HEK293 (cell line): Measurements from ENCODE around the gene GPC2.

Experiments used
- GLIS1 ChIP-seq: fragments of 450-650 bp; formaldehyde crosslinking; IDR thresholded peaks from 2 replicates; pipeline ENCODE4 v1.5.1; 2016; ENCODE audit warnings: missing biosample characterization, missing genetic modification characterization
- KLF8 ChIP-seq: fragments of 450-650 bp; formaldehyde crosslinking; IDR thresholded peaks from 2 replicates; pipeline ENCODE4 v1.5.1; 2016; ENCODE audit warnings: missing biosample characterization, missing genetic modification characterization
- MEIS1 ChIP-seq: sonication (generic); formaldehyde crosslinking; IDR thresholded peaks from 2 replicates; pipeline ENCODE4 v1.8.1; 2022; ENCODE audit warnings: missing genetic modification reagents, mild to moderate bottlenecking, borderline replicate concordance
- PRDM1 ChIP-seq: fragments of 450-650 bp; formaldehyde crosslinking; IDR thresholded peaks from 2 replicates; pipeline ENCODE4; 2016; ENCODE audit warnings: missing biosample characterization, missing genetic modification characterization
- SP2 ChIP-seq: fragments of 450-650 bp; formaldehyde crosslinking; IDR thresholded peaks from 2 replicates; pipeline ENCODE4 v1.5.1; 2016; ENCODE audit warnings: missing biosample characterization, missing genetic modification characterization
- TCF7L2 ChIP-seq: IDR thresholded peaks from 2 replicates; pipeline ENCODE4 v1.6.1; 2011; ENCODE audit warnings: low read depth, mild to moderate bottlenecking, inconsistent platforms, low read length, moderate library complexity, borderline replicate concordance
- ZBTB17 ChIP-seq: fragments of 450-650 bp; formaldehyde crosslinking; IDR thresholded peaks from 2 replicates; pipeline ENCODE4 v1.5.1; 2016; ENCODE audit warnings: missing biosample characterization, missing genetic modification characterization
- ZEB2 ChIP-seq: fragments of 450-650 bp; formaldehyde crosslinking; IDR thresholded peaks from 2 replicates; pipeline ENCODE4 v1.5.1; 2016; ENCODE audit warnings: missing biosample characterization, missing genetic modification characterization
- ZFHX2 ChIP-seq: fragments of 450-650 bp; formaldehyde crosslinking; conservative IDR thresholded peaks from 2 replicates; pipeline ENCODE4 v1.5.1; 2016; ENCODE audit warnings: missing biosample characterization, missing genetic modification characterization
- ZFP69B ChIP-seq: fragments of 450-650 bp; formaldehyde crosslinking; IDR thresholded peaks from 2 replicates; pipeline ENCODE4 v1.5.1; 2016; ENCODE audit warnings: missing biosample characterization, missing genetic modification characterization
- ZNF140 ChIP-seq: fragments of 450-650 bp; formaldehyde crosslinking; IDR thresholded peaks from 2 replicates; pipeline ENCODE4 v1.5.1; 2016; ENCODE audit warnings: missing biosample characterization, missing genetic modification characterization
- ZNF146 ChIP-seq: fragments of 450-650 bp; formaldehyde crosslinking; IDR thresholded peaks from 2 replicates; pipeline ENCODE4 v1.5.1; 2016; ENCODE audit warnings: missing biosample characterization, missing genetic modification characterization
- ZNF16 ChIP-seq: fragments of 450-650 bp; formaldehyde crosslinking; IDR thresholded peaks from 2 replicates; pipeline ENCODE4 v1.5.1; 2016; ENCODE audit warnings: low read depth, missing biosample characterization, missing genetic modification characterization
- ZNF221 ChIP-seq: fragments of 450-650 bp; formaldehyde crosslinking; IDR thresholded peaks from 2 replicates; pipeline ENCODE4 v1.5.1; 2017; ENCODE audit warnings: missing biosample characterization, missing genetic modification characterization, borderline replicate concordance
- ZNF23 ChIP-seq: fragments of 450-650 bp; formaldehyde crosslinking; IDR thresholded peaks from 2 replicates; pipeline ENCODE4 v1.5.1; 2016; ENCODE audit warnings: missing biosample characterization, missing genetic modification characterization, borderline replicate concordance
- ZNF266 ChIP-seq: fragments of 450-650 bp; formaldehyde crosslinking; IDR thresholded peaks from 2 replicates; pipeline ENCODE4 v1.5.1; 2016; ENCODE audit warnings: missing biosample characterization, missing genetic modification characterization, low read depth
- ZNF354C ChIP-seq: fragments of 450-650 bp; formaldehyde crosslinking; IDR thresholded peaks from 2 replicates; pipeline ENCODE4 v1.5.1; 2016; ENCODE audit warnings: missing biosample characterization, missing genetic modification characterization, low read depth, borderline replicate concordance
- ZNF362 ChIP-seq: fragments of 450-650 bp; formaldehyde crosslinking; IDR thresholded peaks from 2 replicates; pipeline ENCODE4 v1.5.1; 2016; ENCODE audit warnings: missing biosample characterization, missing genetic modification characterization
- ZNF366 ChIP-seq: fragments of 450-650 bp; formaldehyde crosslinking; conservative IDR thresholded peaks from 2 replicates; pipeline ENCODE4 v1.5.1; 2016; ENCODE audit warnings: missing biosample characterization, missing genetic modification characterization
- ZNF398 ChIP-seq: fragments of 450-650 bp; formaldehyde crosslinking; IDR thresholded peaks from 2 replicates; pipeline ENCODE4 v1.5.1; 2017; ENCODE audit warnings: missing biosample characterization, missing genetic modification characterization
- ZNF423 ChIP-seq: fragments of 450-650 bp; formaldehyde crosslinking; IDR thresholded peaks from 2 replicates; pipeline ENCODE4 v1.5.1; 2016; ENCODE audit warnings: missing biosample characterization, missing genetic modification characterization
- ZNF426 ChIP-seq: fragments of 450-650 bp; formaldehyde crosslinking; IDR thresholded peaks from 2 replicates; pipeline ENCODE4 v1.5.1; 2017; ENCODE audit warnings: missing biosample characterization, missing genetic modification characterization, mild to moderate bottlenecking, inconsistent platforms, moderate library complexity
- ZNF521 ChIP-seq: fragments of 450-650 bp; formaldehyde crosslinking; IDR thresholded peaks from 2 replicates; pipeline ENCODE4 v1.5.1; 2017; ENCODE audit warnings: missing biosample characterization, mild to moderate bottlenecking, missing genetic modification characterization
- ZNF585B ChIP-seq: fragments of 450-650 bp; formaldehyde crosslinking; IDR thresholded peaks from 2 replicates; pipeline ENCODE4 v1.5.1; 2016; ENCODE audit warnings: missing biosample characterization, missing genetic modification characterization
- ZNF660 ChIP-seq: fragments of 450-650 bp; IDR thresholded peaks from 2 replicates; pipeline ENCODE4 v1.5.1; 2018; ENCODE audit warnings: missing biosample characterization, mild to moderate bottlenecking, missing genetic modification characterization
- ZNF677 ChIP-seq: fragments of 450-650 bp; IDR thresholded peaks from 2 replicates; pipeline ENCODE4 v1.5.0; 2018; ENCODE audit warnings: missing biosample characterization, mild to moderate bottlenecking, missing genetic modification characterization, moderate library complexity
- ZNF792 ChIP-seq: fragments of 450-650 bp; formaldehyde crosslinking; IDR thresholded peaks from 2 replicates; pipeline ENCODE4 v1.5.1; 2016; ENCODE audit warnings: missing biosample characterization, missing genetic modification characterization
- ZSCAN30 ChIP-seq: fragments of 450-650 bp; IDR thresholded peaks from 2 replicates; pipeline ENCODE4 v1.5.1; 2018; ENCODE audit warnings: missing biosample characterization, mild to moderate bottlenecking, missing genetic modification characterization, moderate library complexity
- ZSCAN4 ChIP-seq: fragments of 450-650 bp; formaldehyde crosslinking; IDR thresholded peaks from 2 replicates; pipeline ENCODE4 v1.5.1; 2017; ENCODE audit warnings: missing biosample characterization, missing genetic modification characterization
- TF ChIP-seq, protein P1 (sequence below): fragments of 450-650 bp; formaldehyde crosslinking; IDR thresholded peaks from 2 replicates; pipeline ENCODE4 v1.5.1; 2016; ENCODE audit warnings: missing biosample characterization, missing genetic modification characterization
- TF ChIP-seq, protein P2 (sequence below): fragments of 450-650 bp; formaldehyde crosslinking; IDR thresholded peaks from 2 replicates; pipeline ENCODE4 v1.5.1; 2016; ENCODE audit warnings: missing biosample characterization, missing genetic modification characterization
- TF ChIP-seq, protein P3 (sequence below): fragments of 450-650 bp; formaldehyde crosslinking; IDR thresholded peaks from 2 replicates; pipeline ENCODE4 v1.5.1; 2016; ENCODE audit warnings: missing biosample characterization, missing genetic modification characterization, low read depth

Gene GPC2

GRCh38 chr7:100170101-100170897 is 6.9 kb downstream of the GPC2 start (continued):
- TF ChIP-seq ZNF398 (tag by site-specific recombination) (peak; percentile 38; the same call in 1 of the 2 replicates), ZNF354C (no peak), ZNF366 (peak; percentile 87), ZFP69B (no peak), ZNF585B (tag by site-specific recombination) (no peak), ZNF660 (tag by site-specific recombination) (no peak), ZNF221 (tag by site-specific recombination) (no peak), GLIS1 (no peak), TCF7L2 (no peak), ZSCAN4 (tag by site-specific recombination) (no peak), ZNF426 (tag by site-specific recombination) (no peak), ZNF521 (no peak), ZNF423 (tag by site-specific recombination) (no peak), PRDM1 (peak; percentile 99), ZNF23 (tag by site-specific recombination) (no peak), ZNF266 (tag by site-specific recombination) (no peak), ZNF362 (tag by site-specific recombination) (no peak), ZBTB17 (peak; percentile 43; the same call in 1 of the 2 replicates), SP2 (0 out of 2 replicates have a peak, but pooled peaks have one; percentile 10), ZNF792 (tag by site-specific recombination) (no peak), MEIS1 (CRISPR knock-in tag) (no peak), ZSCAN30 (no peak), ZFHX2 (tag by site-specific recombination) (no peak), ZNF146 (tag by site-specific recombination) (no peak), ZEB2 (tag by site-specific recombination) (no peak), KLF8 (tag by site-specific recombination) (0 out of 2 replicates have a peak, but pooled peaks have one; percentile 21), ZNF140 (no peak), ZNF16 (tag by site-specific recombination) (no peak), ZNF677 (tag by site-specific recombination) (no peak)
- TF ChIP-seq, protein P1, sequence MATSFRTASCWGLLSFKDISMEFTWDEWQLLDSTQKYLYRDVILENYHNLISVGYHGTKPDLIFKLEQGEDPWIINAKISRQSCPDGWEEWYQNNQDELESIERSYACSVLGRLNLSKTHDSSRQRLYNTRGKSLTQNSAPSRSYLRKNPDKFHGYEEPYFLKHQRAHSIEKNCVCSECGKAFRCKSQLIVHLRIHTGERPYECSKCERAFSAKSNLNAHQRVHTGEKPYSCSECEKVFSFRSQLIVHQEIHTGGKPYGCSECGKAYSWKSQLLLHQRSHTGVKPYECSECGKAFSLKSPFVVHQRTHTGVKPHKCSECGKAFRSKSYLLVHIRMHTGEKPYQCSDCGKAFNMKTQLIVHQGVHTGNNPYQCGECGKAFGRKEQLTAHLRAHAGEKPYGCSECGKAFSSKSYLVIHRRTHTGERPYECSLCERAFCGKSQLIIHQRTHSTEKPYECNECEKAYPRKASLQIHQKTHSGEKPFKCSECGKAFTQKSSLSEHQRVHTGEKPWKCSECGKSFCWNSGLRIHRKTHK: no peak
- TF ChIP-seq, protein P2, sequence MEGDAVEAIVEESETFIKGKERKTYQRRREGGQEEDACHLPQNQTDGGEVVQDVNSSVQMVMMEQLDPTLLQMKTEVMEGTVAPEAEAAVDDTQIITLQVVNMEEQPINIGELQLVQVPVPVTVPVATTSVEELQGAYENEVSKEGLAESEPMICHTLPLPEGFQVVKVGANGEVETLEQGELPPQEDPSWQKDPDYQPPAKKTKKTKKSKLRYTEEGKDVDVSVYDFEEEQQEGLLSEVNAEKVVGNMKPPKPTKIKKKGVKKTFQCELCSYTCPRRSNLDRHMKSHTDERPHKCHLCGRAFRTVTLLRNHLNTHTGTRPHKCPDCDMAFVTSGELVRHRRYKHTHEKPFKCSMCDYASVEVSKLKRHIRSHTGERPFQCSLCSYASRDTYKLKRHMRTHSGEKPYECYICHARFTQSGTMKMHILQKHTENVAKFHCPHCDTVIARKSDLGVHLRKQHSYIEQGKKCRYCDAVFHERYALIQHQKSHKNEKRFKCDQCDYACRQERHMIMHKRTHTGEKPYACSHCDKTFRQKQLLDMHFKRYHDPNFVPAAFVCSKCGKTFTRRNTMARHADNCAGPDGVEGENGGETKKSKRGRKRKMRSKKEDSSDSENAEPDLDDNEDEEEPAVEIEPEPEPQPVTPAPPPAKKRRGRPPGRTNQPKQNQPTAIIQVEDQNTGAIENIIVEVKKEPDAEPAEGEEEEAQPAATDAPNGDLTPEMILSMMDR (tag by site-specific recombination): no peak
- TF ChIP-seq, protein P3, sequence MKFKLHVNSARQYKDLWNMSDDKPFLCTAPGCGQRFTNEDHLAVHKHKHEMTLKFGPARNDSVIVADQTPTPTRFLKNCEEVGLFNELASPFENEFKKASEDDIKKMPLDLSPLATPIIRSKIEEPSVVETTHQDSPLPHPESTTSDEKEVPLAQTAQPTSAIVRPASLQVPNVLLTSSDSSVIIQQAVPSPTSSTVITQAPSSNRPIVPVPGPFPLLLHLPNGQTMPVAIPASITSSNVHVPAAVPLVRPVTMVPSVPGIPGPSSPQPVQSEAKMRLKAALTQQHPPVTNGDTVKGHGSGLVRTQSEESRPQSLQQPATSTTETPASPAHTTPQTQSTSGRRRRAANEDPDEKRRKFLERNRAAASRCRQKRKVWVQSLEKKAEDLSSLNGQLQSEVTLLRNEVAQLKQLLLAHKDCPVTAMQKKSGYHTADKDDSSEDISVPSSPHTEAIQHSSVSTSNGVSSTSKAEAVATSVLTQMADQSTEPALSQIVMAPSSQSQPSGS (tag by site-specific recombination): no peak
